HG02623 (cell line): Measurements from ENCODE around the gene ARHGAP23.

Experiments used
- ATAC-seq: cut with Tn5 transposase; IDR thresholded peaks from one replicate; pipeline ENCODE4 v1.9.1; 2021; ENCODE audit warnings: moderate library complexity; ENCODE audit not compliant: unreplicated experiment

Gene ARHGAP23

GRCh38 chr17:38543403-38544174, 115.3 kb downstream of the ARHGAP23 start:
- no peak for ATAC-seq

GRCh38 chr17:38544175-38544838, 116.0 kb downstream of the ARHGAP23 start:
- ATAC-seq, result no peak

- ATAC-seq, result no peak
Measured at GRCh38 chr17:38544839-38545209, 116.6 kb downstream of the ARHGAP23 start.

GRCh38 chr17:38545531-38546225, 117.4 kb downstream of the ARHGAP23 start:
- no peak for ATAC-seq

GRCh38 chr17:38546396-38546795, 118.1 kb downstream of the ARHGAP23 start:
- no peak for ATAC-seq

GRCh38 chr17:38547444-38547843, 119.2 kb downstream of the ARHGAP23 start:
- no peak for ATAC-seq

GRCh38 chr17:38549285-38549684, 121.0 kb downstream of the ARHGAP23 start:
- ATAC-seq, result no peak

GRCh38 chr17:38550661-38551060, 122.4 kb downstream of the ARHGAP23 start:
- no peak for ATAC-seq

GRCh38 chr17:38551121-38551520, 122.9 kb downstream of the ARHGAP23 start:
- ATAC-seq, result no peak

GRCh38 chr17:38552343-38552742, 124.1 kb downstream of the ARHGAP23 start:
- ATAC-seq, result no peak

GRCh38 chr17:38554430-38555350, 126.4 kb downstream of the ARHGAP23 start:
- no peak for ATAC-seq

GRCh38 chr17:38556239-38556638, 128.0 kb downstream of the ARHGAP23 start:
- no peak for ATAC-seq

- ATAC-seq, result no peak
Measured at GRCh38 chr17:38557396-38557795, 129.1 kb downstream of the ARHGAP23 start.

- ATAC-seq, result peak; percentile 55
Measured at GRCh38 chr17:38557836-38558727, 129.8 kb downstream of the ARHGAP23 start.

GRCh38 chr17:38558728-38559050, 130.4 kb downstream of the ARHGAP23 start:
- ATAC-seq, result no peak

- ATAC-seq, result no peak
Measured at GRCh38 chr17:38559051-38559879, 131.0 kb downstream of the ARHGAP23 start.

GRCh38 chr17:38559880-38560230, 131.6 kb downstream of the ARHGAP23 start:
- ATAC-seq, result no peak

- ATAC-seq, result no peak
Measured at GRCh38 chr17:38560503-38561318, 132.4 kb downstream of the ARHGAP23 start.
